GOT3 (cell line): ENCODE measurements around the gene TEX54.
"Not testable (repeated sequence)": the region's sequence is repeated elsewhere in the genome, so short reads cannot be mapped to it uniquely, and the experiment has no call there.

Experiments used
- DNase-seq: peaks from one replicate; lab custom pipeline; 2025; ENCODE audit warnings: mixed read lengths; lab: John Stamatoyannopoulos, UW

TEX54 gene

GRCh38 chr11:62855571-62856332 lies 23.1 kb upstream of the TEX54 start:
- peak; percentile 96 for DNase-seq

- DNase-seq, result no peak
Measured at GRCh38 chr11:62854825-62855570, 22.4 kb upstream of the TEX54 start.

GRCh38 chr11:62854013-62854824 lies 21.6 kb upstream of the TEX54 start:
- DNase-seq, result no peak

GRCh38 chr11:62853279-62853965 lies 20.8 kb upstream of the TEX54 start:
- no peak for DNase-seq

- no peak for DNase-seq
Measured at GRCh38 chr11:62852523-62853188, 20.0 kb upstream of the TEX54 start.

- DNase-seq, result no peak
Measured at GRCh38 chr11:62851807-62852522, 19.3 kb upstream of the TEX54 start.

GRCh38 chr11:62850911-62851806 lies 18.5 kb upstream of the TEX54 start:
- no peak for DNase-seq

- DNase-seq, result no peak
Measured at GRCh38 chr11:62847767-62848314, 15.2 kb upstream of the TEX54 start.

GRCh38 chr11:62846177-62846576 lies 13.5 kb upstream of the TEX54 start:
- no peak for DNase-seq

- DNase-seq, result no peak
Measured at GRCh38 chr11:62844154-62844553, 11.5 kb upstream of the TEX54 start.

GRCh38 chr11:62843466-62843865 lies 10.8 kb upstream of the TEX54 start:
- DNase-seq, result no peak

GRCh38 chr11:62842891-62843290 lies 10.2 kb upstream of the TEX54 start:
- not testable (repeated sequence) for DNase-seq

- no peak for DNase-seq
Measured at GRCh38 chr11:62842171-62842741, 9.6 kb upstream of the TEX54 start.

- DNase-seq, result peak; percentile 87
Measured at GRCh38 chr11:62841361-62842170, 8.9 kb upstream of the TEX54 start.

GRCh38 chr11:62840721-62841360 lies 8.2 kb upstream of the TEX54 start:
- DNase-seq, result peak; percentile 98

- DNase-seq, result no peak
Measured at GRCh38 chr11:62839050-62839945, 6.7 kb upstream of the TEX54 start, which contains the start of gene WDR74. WDR74 (minus strand) TSS chr11:62839590; CDS start chr11:62839570, 20 bp downstream.
